ENCODE data around the gene DIAPH3.

GRCh38 chr13:60000976-60001375 is 162.8 kb downstream of the DIAPH3 start:
- TF ChIP-seq CTCF (IDR thresholded peaks at IDR 0.05; ENCODE audit: low read depth, low read length, poor library complexity, severe bottlenecking) (no peak), EZH2phosphoT487 (IDR thresholded peaks at IDR 0.05; ENCODE audit: borderline replicate concordance, low read length) (no peak)

All from DOHH2 (cell line).